GM21723 (cell line): ENCODE measurements around the gene COX8A.

ENCODE experiments used
- ATAC-seq: cut with Tn5 transposase; IDR thresholded peaks from one replicate; pipeline ENCODE4 v1.9.1; 2021; ENCODE audit warnings: mild to moderate bottlenecking, moderate library complexity; ENCODE audit not compliant: unreplicated experiment

The COX8A gene

DNA sequence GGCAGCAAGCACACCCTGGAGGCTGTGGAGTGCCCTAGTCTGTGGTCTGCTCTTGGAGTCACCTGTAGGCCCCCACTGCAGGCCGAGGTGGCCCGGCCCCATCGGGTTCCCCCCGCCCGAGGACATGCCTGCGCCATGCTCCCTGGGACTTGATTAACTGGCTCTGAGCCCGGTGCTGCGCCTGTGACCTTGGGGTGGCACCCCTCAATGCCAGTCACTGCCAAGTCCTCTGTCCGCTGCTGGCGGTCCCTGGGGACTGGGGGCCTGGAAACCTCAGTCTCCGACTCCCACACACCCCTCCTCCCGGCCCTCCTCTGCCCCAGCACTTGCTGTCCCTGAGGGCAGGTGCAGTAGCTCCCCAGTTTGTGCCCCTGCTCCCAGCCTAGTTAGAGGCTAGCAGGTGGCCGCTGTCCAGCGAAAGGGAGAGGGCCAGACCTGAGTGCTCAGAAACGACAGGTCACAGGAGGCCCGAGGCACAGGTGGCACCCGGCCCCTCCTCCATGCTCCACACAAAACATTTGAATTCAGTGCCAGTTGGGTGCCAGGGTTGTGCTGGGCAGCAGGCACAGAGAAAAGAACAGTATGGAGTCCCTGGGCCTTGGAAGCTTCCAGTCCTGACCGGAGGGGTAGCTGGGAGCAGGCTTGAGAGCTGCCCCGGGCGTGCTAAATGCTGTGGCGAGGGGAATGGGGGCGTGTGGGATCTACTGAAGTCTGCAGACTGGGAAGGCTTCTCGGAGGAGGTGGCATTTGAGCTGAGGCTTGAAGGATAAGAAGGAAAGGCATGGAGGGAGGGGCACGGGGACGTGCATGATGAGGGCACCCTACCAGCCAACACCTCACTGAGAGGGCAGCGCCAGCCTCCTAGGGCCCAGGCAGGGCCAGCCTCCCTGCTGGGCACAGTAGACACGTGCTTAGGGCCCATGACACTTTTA is 45.0 kb downstream of the COX8A start:
- ATAC-seq: no peak

DNA sequence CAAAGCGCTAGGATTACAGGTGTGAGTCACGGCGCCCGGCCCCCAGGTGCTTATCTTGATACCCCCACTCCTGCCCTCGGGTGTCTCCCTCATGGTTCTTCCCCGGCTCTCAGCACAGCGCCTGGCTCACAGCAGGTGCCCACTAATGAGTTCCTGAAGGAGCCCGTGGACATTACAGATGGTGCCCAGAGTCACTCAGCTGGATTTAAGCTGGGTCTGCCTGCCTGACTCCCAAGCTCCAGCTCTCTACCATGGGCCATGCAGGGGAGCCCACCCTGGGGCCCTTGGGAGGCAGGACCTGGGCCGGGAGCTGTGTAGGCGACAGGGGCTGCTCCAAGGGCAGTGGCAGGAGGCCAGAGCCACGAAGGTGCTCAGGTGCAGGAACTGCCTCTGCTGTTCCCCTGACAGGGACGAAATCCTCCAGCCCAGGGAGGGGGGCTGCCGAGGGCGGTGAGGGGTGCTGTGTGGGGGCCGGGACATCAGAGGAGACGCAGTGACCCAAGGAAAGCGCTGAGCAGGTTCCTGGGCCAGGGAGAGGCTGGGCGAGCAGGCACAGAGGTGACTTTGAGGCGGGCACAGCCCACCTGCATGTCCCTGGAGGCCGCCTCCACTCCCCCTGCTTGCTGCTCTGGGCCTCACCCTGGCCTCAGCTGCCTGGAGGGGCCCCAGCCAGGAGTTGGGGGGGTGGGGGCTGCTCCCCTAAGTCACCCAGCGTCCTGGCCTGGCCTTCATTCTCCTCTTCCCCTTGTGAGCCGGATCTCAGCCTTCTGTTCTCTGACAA is 46.7 kb downstream of the COX8A start:
- ATAC-seq: no peak

DNA sequence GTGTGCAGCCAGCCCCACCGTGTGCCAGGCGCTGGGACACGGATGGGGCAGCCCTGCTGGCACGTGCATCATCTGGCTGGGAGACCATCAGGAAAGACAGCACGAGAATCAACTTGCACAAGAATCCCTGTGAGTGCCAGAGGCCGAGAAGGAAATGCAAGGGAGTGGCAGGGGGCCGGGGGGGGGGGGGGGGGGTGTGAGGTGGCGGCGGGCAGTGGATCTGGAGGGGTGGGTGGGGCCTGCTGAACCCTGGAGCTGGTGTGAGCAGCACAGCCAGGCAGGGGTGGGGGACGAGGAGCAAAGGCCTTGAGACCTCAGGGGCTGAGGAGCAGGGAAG is 47.3 kb downstream of the COX8A start:
- no peak for ATAC-seq

DNA sequence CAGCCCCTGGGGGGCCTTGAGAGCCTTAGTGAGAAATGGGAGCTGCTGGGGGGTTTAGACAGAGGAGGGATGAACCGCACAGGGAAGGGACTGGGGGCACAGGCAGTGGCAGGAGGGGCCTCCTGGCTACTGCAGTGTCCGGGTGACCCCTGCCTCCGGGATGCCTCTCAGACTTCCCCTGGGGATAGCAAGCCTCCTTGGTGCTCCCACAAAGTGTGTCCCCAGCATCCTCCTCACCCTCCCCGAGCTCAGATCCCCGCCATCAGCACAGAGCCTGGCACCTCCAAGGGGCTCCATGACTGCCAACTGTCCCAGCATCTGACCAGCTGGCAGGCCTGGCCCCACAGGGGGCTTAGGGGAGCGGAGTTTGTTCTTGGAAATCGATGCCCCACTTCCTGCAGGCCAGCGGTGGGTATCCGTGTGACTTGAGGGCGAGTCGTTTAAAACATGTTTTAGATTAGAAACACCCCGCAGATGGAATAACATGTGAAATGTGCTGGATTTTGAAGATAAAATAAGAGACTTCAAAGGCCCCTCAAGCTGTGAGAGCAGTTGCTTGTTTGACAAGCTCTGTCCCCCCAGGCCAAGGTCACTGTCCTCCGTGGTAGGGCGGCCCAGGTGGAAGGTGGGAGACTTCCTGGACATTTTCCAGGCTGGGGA is 47.8 kb downstream of the COX8A start:
- no peak for ATAC-seq

DNA sequence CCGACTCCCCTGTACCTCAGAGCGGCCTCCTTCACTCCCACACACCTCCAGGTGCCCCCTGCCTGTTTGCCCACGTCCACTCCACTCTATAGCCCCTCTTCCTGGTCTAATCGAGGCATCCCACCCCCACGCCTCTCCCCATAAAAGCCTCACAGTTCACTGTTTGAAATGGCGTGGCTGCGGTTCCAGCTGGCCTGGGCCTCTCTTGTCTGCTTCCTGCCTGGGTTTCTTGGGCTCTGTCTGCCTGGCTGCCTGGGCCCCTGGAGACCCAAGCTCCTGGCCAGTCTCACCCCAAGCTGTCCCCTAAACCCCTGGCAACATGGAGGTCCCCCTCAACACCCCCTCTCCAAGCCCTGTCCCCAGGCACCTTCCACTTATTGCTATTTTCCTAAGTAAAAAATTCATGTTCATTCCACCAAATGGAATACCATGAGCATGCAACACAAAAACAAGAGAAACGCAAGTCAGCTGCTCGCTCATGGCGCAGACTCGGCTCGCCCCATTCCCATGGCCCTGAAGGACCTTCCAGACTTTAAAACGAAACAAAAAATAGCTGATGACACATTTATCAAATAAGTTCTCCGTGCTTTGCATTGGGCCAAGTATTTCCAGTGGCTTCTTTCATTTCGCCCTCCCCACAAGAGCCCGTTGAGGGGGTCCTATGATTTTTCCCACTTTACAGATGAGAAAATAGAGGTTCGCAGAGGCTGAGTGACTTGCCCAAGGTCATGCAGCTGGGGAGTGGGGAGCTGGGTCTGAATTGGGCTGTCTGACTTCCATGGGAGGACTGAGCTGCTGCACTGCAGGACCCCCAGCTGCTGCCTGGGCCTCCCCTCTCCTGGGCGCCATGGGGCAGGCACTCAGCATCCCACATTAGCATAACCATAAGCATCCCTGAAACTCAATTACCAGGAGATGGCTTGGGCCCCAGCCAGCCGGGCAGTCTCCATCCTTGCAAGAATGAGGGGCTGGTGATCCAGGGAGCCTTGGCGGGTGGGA is 49.6 kb downstream of the COX8A start:
- no peak for ATAC-seq

DNA sequence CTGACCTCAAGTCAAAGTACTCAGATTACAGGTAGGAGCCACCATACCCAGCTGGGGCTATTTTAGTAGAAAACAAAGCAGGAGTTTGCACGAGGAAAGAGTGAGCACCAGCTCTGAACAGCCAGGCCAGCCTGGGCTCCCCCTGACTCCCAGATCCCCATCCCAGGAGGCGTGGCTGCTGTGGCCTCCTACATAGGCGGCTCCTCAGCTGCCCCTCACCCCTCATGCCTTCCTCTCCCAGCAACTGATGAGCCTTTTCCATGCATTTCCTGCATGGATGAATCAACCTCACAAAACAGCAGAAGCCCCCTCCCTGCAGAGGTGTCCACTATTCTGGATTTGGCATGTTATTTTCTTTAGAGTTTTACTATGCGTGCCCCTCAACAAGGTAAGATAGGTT is 50.8 kb downstream of the COX8A start:
- ATAC-seq: no peak
